HG02870 (cell line): ENCODE measurements around the gene HOXB7.

ENCODE experiments used
- ATAC-seq: cut with Tn5 transposase; IDR thresholded peaks from one replicate; pipeline ENCODE4 v1.9.1; 2021; ENCODE audit warnings: mild to moderate bottlenecking, moderate library complexity; ENCODE audit not compliant: unreplicated experiment

The HOXB7 gene

GRCh38 chr17:48624118-48624517, 13.3 kb upstream of the HOXB7 start:
- ATAC-seq: no peak

GRCh38 chr17:48623583-48623982, 12.8 kb upstream of the HOXB7 start:
- ATAC-seq: no peak

GRCh38 chr17:48622857-48623256, 12.0 kb upstream of the HOXB7 start:
- ATAC-seq: no peak

- ATAC-seq: no peak
These were observed 10.9 kb upstream of the HOXB7 start for GRCh38 chr17:48621410-48622392.

DNA sequence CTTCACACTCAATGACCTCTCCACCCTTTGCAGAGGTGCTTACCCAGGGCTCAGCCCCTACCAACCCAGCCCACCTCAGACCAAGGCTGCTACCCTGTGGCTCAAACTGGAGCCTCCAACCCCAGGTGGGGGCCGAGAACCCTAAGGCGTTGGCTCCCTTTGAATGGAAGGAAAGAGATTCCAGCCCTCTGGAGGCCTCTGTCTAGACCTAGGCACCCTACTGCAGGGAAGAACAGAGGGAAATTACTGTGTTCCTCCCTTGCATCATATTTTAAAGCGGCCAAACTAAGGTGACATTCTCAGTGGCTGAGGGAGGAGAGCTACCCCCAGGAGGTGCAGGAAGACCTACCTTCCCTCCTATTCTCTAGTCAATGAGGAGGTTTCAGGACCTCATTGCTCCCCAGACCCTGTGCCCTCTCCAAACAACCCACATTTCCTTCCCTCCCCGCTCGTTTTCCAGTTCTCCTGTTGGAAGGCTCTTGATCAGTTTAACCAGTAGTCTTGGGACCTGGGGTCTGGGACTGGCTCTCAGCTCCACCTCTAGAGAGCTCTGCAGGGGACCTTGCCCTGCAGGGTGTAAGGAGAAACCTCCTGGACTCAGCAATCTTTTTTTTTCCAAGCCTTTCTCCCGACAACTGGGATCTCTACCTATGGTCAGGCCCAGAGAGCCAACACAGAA, 9.8 kb upstream of the HOXB7 start:
- ATAC-seq: no peak

GRCh38 chr17:48619826-48620449, 9.1 kb upstream of the HOXB7 start:
- ATAC-seq: no peak

- no peak for ATAC-seq
These were observed 7.6 kb upstream of the HOXB7 start for GRCh38 chr17:48618256-48618896.

DNA sequence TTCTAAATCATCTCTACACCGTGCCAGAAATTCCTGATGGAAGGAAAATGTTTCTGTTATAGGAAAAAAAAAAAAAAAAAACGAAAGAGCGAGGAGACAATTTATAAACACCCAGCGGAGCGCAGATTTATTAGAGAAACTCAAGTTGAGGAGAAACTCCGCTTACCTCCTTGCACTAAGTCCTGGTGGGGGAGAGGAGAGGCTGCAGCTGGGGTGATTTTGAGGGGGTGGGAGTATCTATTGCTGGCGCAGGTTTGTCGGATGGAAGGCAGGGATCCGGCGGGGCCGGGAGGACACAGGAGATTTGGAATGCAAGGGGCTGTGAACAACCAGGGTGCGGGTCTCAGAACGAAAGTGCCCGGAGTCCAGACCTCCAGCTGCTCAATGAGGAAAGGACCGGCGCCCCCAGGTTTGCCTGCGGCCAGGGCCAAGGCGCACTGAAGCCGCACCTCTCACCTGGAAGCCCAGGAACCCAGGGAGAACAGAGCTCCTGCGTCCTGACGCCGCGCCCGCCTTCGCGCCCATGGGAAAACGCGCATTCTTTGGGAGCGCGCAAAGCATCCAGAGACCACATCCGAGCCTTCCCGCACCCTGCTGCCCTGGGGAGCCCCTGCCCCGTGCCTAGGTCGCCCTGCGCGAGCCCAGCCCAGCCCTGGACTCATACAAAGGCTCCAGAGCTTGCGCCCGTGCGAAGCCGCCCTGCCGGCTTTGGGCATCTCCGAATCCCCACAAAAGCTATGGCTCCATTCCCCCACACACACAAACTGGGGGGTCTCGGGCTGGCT, 6.8 kb upstream of the HOXB7 start:
- no peak for ATAC-seq

DNA sequence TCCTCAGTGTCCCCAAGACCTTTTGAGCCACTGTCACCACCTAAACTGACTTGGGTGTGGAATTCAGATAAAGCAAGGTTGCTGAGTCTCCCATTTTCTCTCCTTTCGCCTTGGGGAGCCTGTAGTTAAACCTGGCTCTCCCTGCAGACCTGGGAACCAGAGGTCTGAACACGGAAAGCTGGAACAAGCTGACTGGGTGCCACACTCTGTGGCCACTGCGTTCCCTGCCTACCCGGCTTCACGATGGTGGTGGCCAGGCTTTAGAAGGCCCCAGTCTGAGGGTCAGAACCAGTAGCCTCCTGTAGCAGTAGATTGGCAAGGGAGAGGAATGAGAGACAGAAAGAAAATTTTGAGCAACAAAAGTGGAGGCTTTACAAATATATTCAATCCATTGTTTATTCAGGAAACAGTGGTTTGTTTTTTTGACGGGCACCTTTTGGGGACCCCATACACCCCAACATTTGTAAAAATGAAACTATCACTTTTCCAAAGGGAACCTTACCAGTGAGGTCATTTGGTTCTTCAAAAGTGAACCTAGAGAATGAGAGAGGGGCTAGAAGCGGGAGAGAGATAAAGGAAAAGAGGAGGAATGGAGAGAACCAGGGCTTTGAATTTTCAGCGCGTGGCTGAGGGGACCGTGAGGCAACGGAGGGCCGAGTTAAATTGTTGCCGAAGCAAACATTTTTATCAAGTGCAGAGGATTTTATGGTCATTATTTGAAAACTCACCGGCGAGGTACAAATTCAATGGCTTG, 6.1 kb upstream of the HOXB7 start:
- ATAC-seq: no peak

GRCh38 chr17:48615963-48616716, 5.3 kb upstream of the HOXB7 start:
- no peak for ATAC-seq

DNA sequence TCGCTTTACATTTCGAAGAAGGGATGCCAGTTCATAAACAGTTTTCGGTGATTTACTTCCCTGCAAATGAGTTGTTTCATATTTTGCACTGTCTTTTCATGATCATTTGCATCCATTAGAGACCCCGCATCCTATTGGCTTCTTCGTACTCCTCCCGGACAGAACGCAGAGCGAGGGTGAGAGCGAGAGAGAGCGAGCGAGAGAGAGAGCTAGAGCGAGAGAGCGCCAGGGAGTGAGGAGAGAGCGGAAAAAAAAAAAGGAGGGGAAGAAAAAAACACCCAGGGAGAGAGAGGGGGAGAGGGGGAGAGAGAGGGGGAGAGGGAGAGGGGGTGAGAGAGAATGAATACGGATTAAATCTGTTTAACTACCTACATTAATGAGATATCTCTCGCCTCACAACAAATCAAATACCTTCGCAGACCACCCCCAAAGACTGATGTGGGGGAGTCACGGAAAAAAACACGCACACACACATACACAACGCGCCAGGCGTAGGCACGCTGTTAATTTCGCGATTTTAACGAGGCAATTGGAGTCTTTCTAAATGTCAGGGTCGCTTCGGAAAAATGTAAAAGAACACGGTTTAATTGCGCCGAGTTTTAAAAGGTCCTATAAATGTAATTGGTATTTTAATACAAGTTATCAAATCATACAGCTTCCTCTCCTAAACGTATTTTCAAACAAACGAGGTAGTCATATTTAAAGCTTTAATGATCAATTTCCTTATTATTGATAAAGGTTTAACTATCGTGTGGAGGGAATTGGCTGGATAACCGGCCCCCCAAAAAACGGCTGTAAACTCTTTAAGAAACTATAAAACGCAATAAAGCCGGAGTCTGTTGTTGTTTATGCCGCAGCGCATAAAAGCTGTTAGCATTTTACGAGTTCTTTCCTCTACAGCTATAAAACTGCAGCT, 4.5 kb upstream of the HOXB7 start, which contains the start of gene HOXB8:
TSS of gene HOXB8 (minus strand) at position 246 of the 916 bp plus-strand sequence. CDS start 588 bp downstream, outside the sequence.
- ATAC-seq: no peak

DNA sequence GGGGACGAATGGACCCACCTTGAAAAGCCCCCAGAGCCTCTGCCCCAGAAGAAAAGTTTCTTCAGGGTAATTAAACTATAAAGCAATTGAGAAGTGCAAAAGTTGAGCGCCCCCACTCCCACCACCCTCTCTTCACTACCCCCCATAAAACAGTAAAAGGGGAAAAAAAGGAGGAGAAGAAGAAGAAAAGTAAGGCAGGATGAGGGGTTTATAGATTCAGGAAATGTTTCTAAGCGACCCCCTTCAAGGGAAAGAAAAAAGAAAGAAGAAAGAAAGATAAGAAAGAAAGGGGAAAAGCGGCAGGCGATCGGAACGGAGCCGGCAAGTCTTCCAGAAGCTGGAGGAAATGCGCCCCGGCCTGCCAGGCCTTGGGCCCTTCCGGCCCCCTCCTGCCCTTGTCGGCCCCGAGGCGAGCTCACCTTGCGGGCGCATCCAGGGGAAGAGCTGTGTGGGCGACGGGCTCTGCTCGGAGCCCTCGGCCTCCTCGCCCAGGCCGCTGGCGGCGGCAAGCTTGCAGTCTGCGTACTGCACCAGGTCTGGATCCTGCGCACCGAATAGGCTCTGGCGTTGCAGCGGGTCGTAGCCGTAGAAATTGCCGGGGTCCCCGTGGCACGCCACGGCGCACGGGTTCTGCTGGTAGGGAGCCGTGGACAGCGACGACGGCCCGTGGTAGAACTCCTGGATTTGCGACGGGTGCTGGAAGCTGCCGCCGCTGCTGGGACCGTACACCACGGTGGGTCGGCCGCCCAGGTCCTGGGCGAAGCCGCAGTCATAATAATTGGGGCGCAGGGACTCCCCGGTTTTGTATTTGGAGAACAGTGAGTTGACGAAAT, 3.3 kb upstream of the HOXB7 start:
- no peak for ATAC-seq

DNA sequence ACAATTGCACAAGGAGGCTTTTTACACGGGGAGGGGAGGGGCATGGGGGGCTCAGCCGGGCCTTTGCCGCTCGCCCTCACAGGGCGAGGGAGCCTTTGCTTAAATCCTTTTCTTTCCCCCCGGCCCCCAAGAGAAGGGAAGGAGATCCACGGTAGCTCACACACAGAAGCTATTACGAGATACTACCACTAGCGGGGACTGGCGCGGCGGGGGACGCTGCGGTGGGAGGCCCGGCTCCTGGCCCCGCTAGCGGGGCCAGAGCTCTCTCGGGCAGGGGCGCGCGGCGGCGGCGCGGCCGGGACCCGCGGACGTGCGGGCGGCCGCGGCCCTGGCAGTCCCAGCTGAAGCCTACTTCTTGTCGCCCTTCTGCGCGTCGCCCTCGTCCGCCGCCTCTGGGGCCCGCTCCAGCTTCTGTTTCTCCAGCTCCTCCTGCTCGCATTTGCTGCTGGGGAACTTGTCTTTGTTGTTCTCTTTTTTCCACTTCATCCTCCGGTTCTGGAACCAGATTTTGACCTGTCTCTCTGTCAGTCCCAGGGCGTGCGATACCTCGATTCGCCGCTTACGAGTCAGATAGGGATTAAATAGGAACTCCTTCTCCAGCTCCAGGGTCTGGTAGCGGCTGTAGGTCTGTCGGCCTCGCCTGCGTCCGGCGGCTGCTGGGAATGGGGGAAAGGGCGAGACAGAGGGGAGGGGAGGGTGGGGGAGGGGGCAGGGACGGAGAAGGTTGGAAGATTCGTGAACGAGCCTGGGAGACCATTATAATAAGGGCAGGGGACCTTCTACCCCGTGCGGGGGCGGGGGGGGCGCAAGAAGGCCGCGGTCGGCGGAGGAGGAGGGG, 2.3 kb upstream of the HOXB7 start:
- no peak for ATAC-seq

GRCh38 chr17:48612456-48612853, 1.6 kb upstream of the HOXB7 start:
- no peak for ATAC-seq

DNA sequence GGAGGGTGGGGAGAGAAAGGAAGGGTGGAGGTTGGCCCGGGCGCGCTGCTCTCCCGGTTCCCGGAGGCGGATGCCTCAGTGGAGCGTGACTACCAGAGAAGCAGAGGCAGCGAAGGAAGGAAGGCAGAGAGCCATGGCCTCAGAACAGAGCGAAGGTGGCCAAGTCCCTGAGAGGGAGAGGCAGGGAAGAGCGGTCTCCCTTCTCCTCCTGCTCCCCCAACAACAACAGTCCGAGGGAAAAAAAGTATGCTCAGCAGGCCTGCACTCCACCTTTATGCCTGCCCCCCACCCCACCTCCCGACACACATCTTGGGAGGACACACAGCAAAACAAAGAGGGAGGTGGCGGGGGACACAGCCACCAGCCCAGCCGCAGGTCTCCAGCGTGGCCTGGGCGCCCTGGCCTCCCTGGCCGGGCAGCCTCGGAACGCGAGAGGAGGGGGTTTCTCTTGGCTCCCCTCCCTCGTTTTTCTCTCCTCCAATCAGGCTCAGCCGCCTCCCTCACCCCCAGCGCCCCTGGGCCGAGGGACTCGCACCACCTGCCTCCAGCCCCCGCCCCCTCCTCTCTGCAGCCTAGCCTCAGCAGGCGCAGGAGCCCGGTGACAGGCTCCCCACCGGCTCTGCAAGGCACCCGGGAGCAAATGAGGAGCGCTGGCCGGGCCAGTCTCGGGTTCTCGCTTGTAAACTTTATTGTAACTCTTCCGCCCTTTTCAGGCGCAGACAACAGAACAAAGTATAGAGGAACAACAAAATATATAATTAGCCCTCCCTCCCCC, 1.1 kb upstream of the HOXB7 start:
- no peak for ATAC-seq
